NCI-H460 (cell line): ENCODE results near the gene VPS39. TPM values are rescaled to one million over a fixed set of nuclear protein-coding genes. Genes with fewer than 3 reads are reported as not detected.

Source experiments
- DNase-seq: peaks from one replicate; pipeline ENCODE4 v3.0.0-alpha.2; 2016; ENCODE audit warnings: low read depth; ENCODE audit errors: extremely low read depth
- total RNA-seq: library from RNA; depleted of rRNA; stranded (reverse); fragments of >200 nt; shearing (Covaris generic); gene quantifications from 2 replicates; pipeline ENCODE4 v1.2.3, GENCODE V29; 2014

The VPS39 gene
- total RNA-seq, 1 experiment from 2014 or later = 27.0 TPM

- DNase-seq = no peak
Observed at GRCh38 chr15:42146551-42147430, 61.3 kb downstream of the VPS39 start.

GRCh38 chr15:42145546-42146455 is 62.3 kb downstream of the VPS39 start:
- no peak for DNase-seq

- no peak for DNase-seq
Observed at GRCh38 chr15:42144841-42145375, 63.2 kb downstream of the VPS39 start.

- no peak for DNase-seq
Observed at GRCh38 chr15:42143866-42144625, 64.1 kb downstream of the VPS39 start.

GRCh38 chr15:42143356-42143755 is 64.7 kb downstream of the VPS39 start:
- DNase-seq = no peak

- DNase-seq = no peak
Observed at GRCh38 chr15:42141795-42142667, 66.1 kb downstream of the VPS39 start.

- DNase-seq = no peak
Observed at GRCh38 chr15:42141246-42141645, 66.9 kb downstream of the VPS39 start.

GRCh38 chr15:42140383-42141070 is 67.6 kb downstream of the VPS39 start:
- DNase-seq = no peak

GRCh38 chr15:42139596-42139995 is 68.5 kb downstream of the VPS39 start:
- DNase-seq = no peak

- DNase-seq = no peak
Observed at GRCh38 chr15:42138968-42139386, 69.1 kb downstream of the VPS39 start.

GRCh38 chr15:42138411-42138810 is 69.7 kb downstream of the VPS39 start:
- DNase-seq = no peak

- peak; percentile 33 for DNase-seq
Observed at GRCh38 chr15:42137461-42138261, 70.4 kb downstream of the VPS39 start.

GRCh38 chr15:42136513-42136912 is 71.6 kb downstream of the VPS39 start:
- no peak for DNase-seq

- DNase-seq = no peak
Observed at GRCh38 chr15:42135351-42135750, 72.8 kb downstream of the VPS39 start.

GRCh38 chr15:42134617-42135245 is 73.4 kb downstream of the VPS39 start:
- no peak for DNase-seq

- peak; percentile 41 for DNase-seq
Observed at GRCh38 chr15:42133886-42134502, 74.1 kb downstream of the VPS39 start.

GRCh38 chr15:42133356-42133755 is 74.7 kb downstream of the VPS39 start:
- no peak for DNase-seq
